ENCODE measurements around the gene NTNG1.

The NTNG1 gene

GRCh38 chr1:107474877-107475612 is 334.2 kb downstream of the NTNG1 start:
- peak; percentile 2 for DNase-seq

- no peak for DNase-seq
These were observed 336.4 kb downstream of the NTNG1 start for GRCh38 chr1:107477233-107477632.

- no peak for DNase-seq
These were observed 339.1 kb downstream of the NTNG1 start for GRCh38 chr1:107479865-107480350.

GRCh38 chr1:107480548-107481415 is 339.9 kb downstream of the NTNG1 start:
- no peak for DNase-seq

GRCh38 chr1:107481756-107482384 is 341.0 kb downstream of the NTNG1 start:
- no peak for DNase-seq

- no peak for DNase-seq
These were observed 343.1 kb downstream of the NTNG1 start for GRCh38 chr1:107483949-107484348.

GRCh38 chr1:107486349-107486748 is 345.5 kb downstream of the NTNG1 start:
- no peak for DNase-seq

GRCh38 chr1:107487506-107487905 is 346.7 kb downstream of the NTNG1 start:
- no peak for DNase-seq

- no peak for DNase-seq
These were observed 350.7 kb downstream of the NTNG1 start for GRCh38 chr1:107491582-107491981.

GRCh38 chr1:107493111-107493716 is 352.4 kb downstream of the NTNG1 start:
- no peak for DNase-seq

- DNase-seq: no peak
These were observed 353.2 kb downstream of the NTNG1 start for GRCh38 chr1:107494061-107494460.

GRCh38 chr1:107496002-107496401 is 355.2 kb downstream of the NTNG1 start:
- no peak for DNase-seq

- DNase-seq: no peak
These were observed 358.4 kb downstream of the NTNG1 start for GRCh38 chr1:107499139-107499744.

GRCh38 chr1:107501081-107501605 is 360.3 kb downstream of the NTNG1 start:
- DNase-seq: no peak

GRCh38 chr1:107510347-107510746 is 369.5 kb downstream of the NTNG1 start:
- no peak for DNase-seq

GRCh38 chr1:107512836-107513235 is 372.0 kb downstream of the NTNG1 start:
- DNase-seq: no peak

GRCh38 chr1:107514841-107515240 is 374.0 kb downstream of the NTNG1 start:
- no peak for DNase-seq

GRCh38 chr1:107515702-107516101 is 374.9 kb downstream of the NTNG1 start:
- no peak for DNase-seq

- DNase-seq: no peak
These were observed 382.2 kb downstream of the NTNG1 start for GRCh38 chr1:107523061-107523460.

GRCh38 chr1:107523736-107524135 is 382.9 kb downstream of the NTNG1 start:
- no peak for DNase-seq

GRCh38 chr1:107524301-107524700 is 383.5 kb downstream of the NTNG1 start:
- DNase-seq: no peak

GRCh38 chr1:107525145-107525544 is 384.3 kb downstream of the NTNG1 start:
- no peak for DNase-seq

Measured in amniotic stem cell (primary cell).